ENCODE data around the gene SLC6A13. TPM values are rescaled to one million over a fixed set of nuclear protein-coding genes. Genes with fewer than 3 reads are reported as not detected.

SLC6A13 gene
- total RNA-seq, 2 experiments from 2014 or later = 0.11 to 0.60 TPM

- TF ChIP-seq, protein P1, sequence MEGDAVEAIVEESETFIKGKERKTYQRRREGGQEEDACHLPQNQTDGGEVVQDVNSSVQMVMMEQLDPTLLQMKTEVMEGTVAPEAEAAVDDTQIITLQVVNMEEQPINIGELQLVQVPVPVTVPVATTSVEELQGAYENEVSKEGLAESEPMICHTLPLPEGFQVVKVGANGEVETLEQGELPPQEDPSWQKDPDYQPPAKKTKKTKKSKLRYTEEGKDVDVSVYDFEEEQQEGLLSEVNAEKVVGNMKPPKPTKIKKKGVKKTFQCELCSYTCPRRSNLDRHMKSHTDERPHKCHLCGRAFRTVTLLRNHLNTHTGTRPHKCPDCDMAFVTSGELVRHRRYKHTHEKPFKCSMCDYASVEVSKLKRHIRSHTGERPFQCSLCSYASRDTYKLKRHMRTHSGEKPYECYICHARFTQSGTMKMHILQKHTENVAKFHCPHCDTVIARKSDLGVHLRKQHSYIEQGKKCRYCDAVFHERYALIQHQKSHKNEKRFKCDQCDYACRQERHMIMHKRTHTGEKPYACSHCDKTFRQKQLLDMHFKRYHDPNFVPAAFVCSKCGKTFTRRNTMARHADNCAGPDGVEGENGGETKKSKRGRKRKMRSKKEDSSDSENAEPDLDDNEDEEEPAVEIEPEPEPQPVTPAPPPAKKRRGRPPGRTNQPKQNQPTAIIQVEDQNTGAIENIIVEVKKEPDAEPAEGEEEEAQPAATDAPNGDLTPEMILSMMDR (IDR thresholded peaks at IDR 0.05) = no peak
- no peaks in the 10 kb centered on the region for H3K27me3 ChIP-seq (ENCODE audit: control insufficient read depth in 1 of 2, insufficient read depth in 2 of 2, low read length in 2 of 2)
- no peaks in the 10 kb centered on the region for H3K36me3 Mint-ChIP-seq (ENCODE audit: low read depth)
- no peak for ATAC-seq (ENCODE audit: poor library complexity)
- H3K9me3 ChIP-seq (ENCODE audit: control insufficient read depth in 1 of 2, insufficient read depth in 1 of 2, low read length in 2 of 2) = peaks cover 0 to 4% of the 10 kb centered on the region in 2 experiments
- no peak overlapping the region for H3K27ac ChIP-seq (ENCODE audit: low read depth in 1 of 2, low read length in 2 of 2)
- no peaks in the 10 kb centered on the region for H3K9me3 Mint-ChIP-seq
- intact Hi-C loops (cut with DNase I, micrococcal nuclease) = no loop called here
- CTCF ChIA-PET = no interaction called here
- H3K4me3 ChIP-seq (ENCODE audit: low read length) = no peak overlapping the region
- H3K27ac Mint-ChIP-seq = no peak overlapping the region
- no peaks in the 10 kb centered on the region for H3K4me1 Mint-ChIP-seq (ENCODE audit: low read depth)
- peaks cover 5% of the 10 kb centered on the region for H3K4me1 ChIP-seq (ENCODE audit: insufficient read depth, low read length)
- DNase-seq = no peak
- POLR2A ChIA-PET = no interaction called here
- H3K36me3 ChIP-seq (ENCODE audit: insufficient read depth, low read length) = no peaks in the 10 kb centered on the region
- peaks cover 5% of the 10 kb centered on the region for H3K27me3 Mint-ChIP-seq
- no peak overlapping the region for H3K4me3 Mint-ChIP-seq
Observed at GRCh38 chr12:179131-179884, 83.3 kb downstream of the SLC6A13 start.

DNA sequence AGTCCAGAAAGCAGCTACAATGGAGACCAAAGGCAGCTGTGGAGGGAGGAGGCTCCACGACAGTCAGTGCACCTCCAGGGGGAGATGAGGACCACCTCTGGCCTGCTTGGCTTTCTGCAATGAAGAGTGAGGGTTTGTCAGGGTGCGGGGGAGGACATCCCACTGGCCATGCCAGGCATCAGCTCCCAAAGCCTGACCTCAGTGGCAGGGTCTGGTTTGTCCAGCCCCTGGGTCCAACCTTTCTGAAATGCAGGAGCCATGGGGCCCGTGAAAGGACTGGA, 83.9 kb downstream of the SLC6A13 start:
- Histone ChIP-seq H3K4me1 (ENCODE audit: insufficient read depth, low read length) (peaks cover 5% of the 10 kb centered on the region), H3K27me3 (ENCODE audit: control insufficient read depth in 1 of 2, insufficient read depth in 2 of 2, low read length in 2 of 2) (peaks cover 0 to under 1% of the 10 kb centered on the region in 2 experiments), H3K9me3 (ENCODE audit: control insufficient read depth in 1 of 2, insufficient read depth in 1 of 2, low read length in 2 of 2) (peaks cover 0 to 4% of the 10 kb centered on the region in 2 experiments), H3K4me3 (ENCODE audit: low read length) (no peak overlapping the region), H3K27ac (ENCODE audit: low read depth in 1 of 2, low read length in 2 of 2) (no peak overlapping the region), H3K36me3 (ENCODE audit: insufficient read depth, low read length) (no peaks in the 10 kb centered on the region)
- Mint-ChIP-seq H3K4me3 (no peak overlapping the region), H3K27me3 (peaks cover 9% of the 10 kb centered on the region), H3K36me3 (ENCODE audit: low read depth) (no peaks in the 10 kb centered on the region), H3K9me3 (no peaks in the 10 kb centered on the region), H3K4me1 (ENCODE audit: low read depth) (no peaks in the 10 kb centered on the region), H3K27ac (no peak overlapping the region)
- intact Hi-C loops (cut with DNase I, micrococcal nuclease) = no loop called here
- TF ChIP-seq, protein P1 (IDR thresholded peaks at IDR 0.05) = no peak
- ChIA-PET CTCF (no interaction called here), POLR2A (no interaction called here)
- DNase-seq = no peak
- no peak for ATAC-seq (ENCODE audit: poor library complexity)

- ATAC-seq (ENCODE audit: poor library complexity) = no peak
- DNase-seq = no peak
- Mint-ChIP-seq H3K27ac (no peak overlapping the region), H3K36me3 (ENCODE audit: low read depth) (no peaks in the 10 kb centered on the region), H3K27me3 (peaks cover 10% of the 10 kb centered on the region), H3K4me1 (ENCODE audit: low read depth) (no peaks in the 10 kb centered on the region), H3K9me3 (no peaks in the 10 kb centered on the region), H3K4me3 (no peak overlapping the region)
- H3K9me3 ChIP-seq (ENCODE audit: control insufficient read depth in 1 of 2, insufficient read depth in 1 of 2, low read length in 2 of 2) = peaks cover 0 to 4% of the 10 kb centered on the region in 2 experiments
- TF ChIP-seq, protein P1 (IDR thresholded peaks at IDR 0.05) = no peak
- peaks cover 5% of the 10 kb centered on the region for H3K4me1 ChIP-seq (ENCODE audit: insufficient read depth, low read length)
- no peak overlapping the region for H3K4me3 ChIP-seq (ENCODE audit: low read length)
- H3K36me3 ChIP-seq (ENCODE audit: insufficient read depth, low read length) = no peaks in the 10 kb centered on the region
- POLR2A ChIA-PET = no interaction called here
- intact Hi-C loops (cut with DNase I, micrococcal nuclease) = no loop called here
- peaks cover 0 to 3% of the 10 kb centered on the region in 2 experiments for H3K27me3 ChIP-seq (ENCODE audit: control insufficient read depth in 1 of 2, insufficient read depth in 2 of 2, low read length in 2 of 2)
- CTCF ChIA-PET = no interaction called here
- H3K27ac ChIP-seq (ENCODE audit: low read depth in 1 of 2, low read length in 2 of 2) = no peak overlapping the region
Observed at GRCh38 chr12:177980-178828, 84.4 kb downstream of the SLC6A13 start.
